ENCODE measurements around the gene AATF. TPM values are rescaled to one million over a fixed set of nuclear protein-coding genes. Genes with fewer than 3 reads are reported as not detected.

Gene AATF, protein sequence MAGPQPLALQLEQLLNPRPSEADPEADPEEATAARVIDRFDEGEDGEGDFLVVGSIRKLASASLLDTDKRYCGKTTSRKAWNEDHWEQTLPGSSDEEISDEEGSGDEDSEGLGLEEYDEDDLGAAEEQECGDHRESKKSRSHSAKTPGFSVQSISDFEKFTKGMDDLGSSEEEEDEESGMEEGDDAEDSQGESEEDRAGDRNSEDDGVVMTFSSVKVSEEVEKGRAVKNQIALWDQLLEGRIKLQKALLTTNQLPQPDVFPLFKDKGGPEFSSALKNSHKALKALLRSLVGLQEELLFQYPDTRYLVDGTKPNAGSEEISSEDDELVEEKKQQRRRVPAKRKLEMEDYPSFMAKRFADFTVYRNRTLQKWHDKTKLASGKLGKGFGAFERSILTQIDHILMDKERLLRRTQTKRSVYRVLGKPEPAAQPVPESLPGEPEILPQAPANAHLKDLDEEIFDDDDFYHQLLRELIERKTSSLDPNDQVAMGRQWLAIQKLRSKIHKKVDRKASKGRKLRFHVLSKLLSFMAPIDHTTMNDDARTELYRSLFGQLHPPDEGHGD
- total RNA-seq (10 to 100 TPM; 60.5 to 61.2 TPM), polyA plus RNA-seq (10 to 100 TPM; 52.0 to 89.4 TPM)

- Mint-ChIP-seq H3K36me3 (peaks cover 30 to 42% of the 10 kb centered on the region in 2 donors), H3K27ac (peak within 1 kb of the TSS; percentile 85 to 98 (median 96)), H3K4me3 (peak within 1 kb of the TSS; percentile 87 to 98 (median 97)), H3K27me3 (peaks cover 24 to 27% of the 10 kb centered on the region in 2 donors), H3K4me1 (peaks cover 31 to 63% (median 46%) of the 10 kb centered on the region in 4 donors), H3K9me3 (peaks cover 0 to 5% (median 0%) of the 10 kb centered on the region in 8 donors)
- intact Hi-C loops (cut with micrococcal nuclease) = loop anchor here (2.0 to 10.0 kb wide), 2 partner anchors 226 to 344 kb away; partner anchors contain the start of gene MRM1
- CTCF ChIA-PET (ENCODE audit: partially characterized antibody) = interaction anchor here (0.6 to 1.6 kb wide), 3 partner anchors 11 to 99 kb away, joined by 4 read pairs; partner anchors contain the start of gene LHX1
- Histone ChIP-seq H3K4me3 (ENCODE audit: low read length in 2 of 2) (peak within 1 kb of the TSS; percentile 68 to 89), H3K9me3 (ENCODE audit: control insufficient read depth in 1 of 2, low read length in 2 of 2) (no peaks in the 10 kb centered on the region), H3K27ac (ENCODE audit: low read depth, low read length) (peak within 1 kb of the TSS; percentile 86), H3K4me1 (ENCODE audit: insufficient read depth, low read length) (peaks cover 47% of the 10 kb centered on the region), H3K27me3 (ENCODE audit: insufficient read depth, low read length) (peaks cover 35% of the 10 kb centered on the region), H3K36me3 (ENCODE audit: insufficient read depth, low read length) (peaks cover 22% of the 10 kb centered on the region)
- POLR2A ChIA-PET (ENCODE audit: partially characterized antibody) = interaction anchor here (0.7 to 2.1 kb wide), 13 partner anchors 10 to 607 kb away, joined by 3 to 17 read pairs (median 4); partner anchors contain the start of gene LHX1
- peak; percentile 94 to 97 (median 96) for DNase-seq
These were observed at the start of gene AATF for GRCh38 chr17:36948717-36949460. AATF (plus strand) TSS chr17:36948954; CDS start chr17:36949126, 172 bp downstream.

- Histone ChIP-seq H3K27ac (ENCODE audit: low read depth, low read length) (no peak overlapping the region), H3K36me3 (ENCODE audit: insufficient read depth, low read length) (no peaks in the 10 kb centered on the region), H3K27me3 (ENCODE audit: insufficient read depth, low read length) (no peaks in the 10 kb centered on the region), H3K9me3 (ENCODE audit: control insufficient read depth in 1 of 2, low read length in 2 of 2) (no peaks in the 10 kb centered on the region), H3K4me1 (ENCODE audit: insufficient read depth, low read length) (no peaks in the 10 kb centered on the region), H3K4me3 (ENCODE audit: low read length in 2 of 2) (no peak overlapping the region)
- Mint-ChIP-seq H3K27ac (peak overlapping the region in 1 of 7 donors; percentile 24), H3K9me3 (no peaks in the 10 kb centered on the region), H3K4me1 (no peaks in the 10 kb centered on the region), H3K36me3 (no peaks in the 10 kb centered on the region), H3K27me3 (peaks cover 10 to 13% of the 10 kb centered on the region in 2 donors), H3K4me3 (no peak overlapping the region)
- no peak for DNase-seq
- ChIA-PET CTCF (ENCODE audit: partially characterized antibody) (no interaction called here), POLR2A (ENCODE audit: partially characterized antibody) (no interaction called here)
- intact Hi-C loops (cut with micrococcal nuclease) = no loop called here
These were observed 49.2 kb upstream of the AATF start for GRCh38 chr17:36899250-36900159.

GRCh38 chr17:36900160-36900512 is 48.6 kb upstream of the AATF start:
- intact Hi-C loops (cut with micrococcal nuclease) = no loop called here
- H3K27ac Mint-ChIP-seq = no peak overlapping the region
- CTCF ChIA-PET (ENCODE audit: partially characterized antibody) = no interaction called here

GRCh38 chr17:36901506-36901905 is 47.2 kb upstream of the AATF start:
- Mint-ChIP-seq H3K36me3 (no peaks in the 10 kb centered on the region), H3K9me3 (no peaks in the 10 kb centered on the region), H3K4me3 (no peak overlapping the region), H3K27ac (no peak overlapping the region), H3K27me3 (peaks cover 10 to 13% of the 10 kb centered on the region in 2 donors), H3K4me1 (no peaks in the 10 kb centered on the region)
- ChIA-PET CTCF (ENCODE audit: partially characterized antibody) (no interaction called here), POLR2A (ENCODE audit: partially characterized antibody) (no interaction called here)
- Histone ChIP-seq H3K9me3 (ENCODE audit: control insufficient read depth in 1 of 2, low read length in 2 of 2) (no peaks in the 10 kb centered on the region), H3K36me3 (ENCODE audit: insufficient read depth, low read length) (no peaks in the 10 kb centered on the region), H3K4me1 (ENCODE audit: insufficient read depth, low read length) (no peaks in the 10 kb centered on the region), H3K4me3 (ENCODE audit: low read length in 2 of 2) (no peak overlapping the region), H3K27ac (ENCODE audit: low read depth, low read length) (no peak overlapping the region), H3K27me3 (ENCODE audit: insufficient read depth, low read length) (peaks cover 3% of the 10 kb centered on the region)
- intact Hi-C loops (cut with micrococcal nuclease) = no loop called here
- DNase-seq = no peak

More at GRCh38 chr17:36900160-36900512, 48.6 kb upstream of the AATF start:
- Histone ChIP-seq H3K27ac (ENCODE audit: low read depth, low read length) (no peak overlapping the region), H3K4me1 (ENCODE audit: insufficient read depth, low read length) (no peaks in the 10 kb centered on the region), H3K36me3 (ENCODE audit: insufficient read depth, low read length) (no peaks in the 10 kb centered on the region), H3K27me3 (ENCODE audit: insufficient read depth, low read length) (no peaks in the 10 kb centered on the region), H3K9me3 (ENCODE audit: control insufficient read depth in 1 of 2, low read length in 2 of 2) (no peaks in the 10 kb centered on the region), H3K4me3 (ENCODE audit: low read length in 2 of 2) (no peak overlapping the region)
- Mint-ChIP-seq H3K27me3 (peaks cover 8 to 14% of the 10 kb centered on the region in 2 donors), H3K4me1 (no peaks in the 10 kb centered on the region), H3K9me3 (no peaks in the 10 kb centered on the region), H3K36me3 (no peaks in the 10 kb centered on the region), H3K4me3 (no peak overlapping the region)
- DNase-seq = no peak
- POLR2A ChIA-PET (ENCODE audit: partially characterized antibody) = no interaction called here

- ChIA-PET POLR2A (ENCODE audit: partially characterized antibody) (no interaction called here), CTCF (ENCODE audit: partially characterized antibody) (no interaction called here)
- Histone ChIP-seq H3K4me3 (ENCODE audit: low read length in 2 of 2) (no peak overlapping the region), H3K27me3 (ENCODE audit: insufficient read depth, low read length) (peaks cover 3% of the 10 kb centered on the region), H3K9me3 (ENCODE audit: control insufficient read depth in 1 of 2, low read length in 2 of 2) (no peaks in the 10 kb centered on the region), H3K4me1 (ENCODE audit: insufficient read depth, low read length) (no peaks in the 10 kb centered on the region), H3K27ac (ENCODE audit: low read depth, low read length) (no peak overlapping the region), H3K36me3 (ENCODE audit: insufficient read depth, low read length) (no peaks in the 10 kb centered on the region)
- Mint-ChIP-seq H3K4me1 (no peaks in the 10 kb centered on the region), H3K4me3 (no peak overlapping the region), H3K27me3 (peaks cover 29 to 32% of the 10 kb centered on the region in 2 donors), H3K9me3 (peaks cover 0 to 1% (median 0%) of the 10 kb centered on the region in 8 donors), H3K36me3 (no peaks in the 10 kb centered on the region), H3K27ac (no peak overlapping the region)
- DNase-seq = no peak
- intact Hi-C loops (cut with micrococcal nuclease) = no loop called here
These were observed 41.3 kb upstream of the AATF start for GRCh38 chr17:36907407-36907806.

DNA sequence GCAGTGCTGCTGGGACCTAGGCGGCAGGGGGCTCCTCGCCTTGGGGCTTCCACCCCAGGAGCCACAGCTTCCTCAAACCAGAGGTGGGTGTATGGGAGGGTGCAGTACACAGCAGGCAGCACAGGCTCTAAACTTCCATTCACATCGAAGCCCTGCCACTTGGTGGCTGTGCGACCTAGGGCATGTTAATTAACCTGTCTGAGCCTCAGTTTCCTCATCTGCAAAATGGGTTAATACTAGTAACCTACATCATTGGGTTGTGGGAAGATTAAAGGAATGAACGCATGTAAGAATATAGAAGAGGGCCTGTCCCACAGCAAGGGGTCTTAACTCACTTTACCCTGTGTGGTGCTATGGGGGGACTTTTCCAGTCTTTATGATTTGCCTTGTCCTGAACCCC is 38.2 kb upstream of the AATF start:
- Histone ChIP-seq H3K9me3 (ENCODE audit: control insufficient read depth in 1 of 2, low read length in 2 of 2) (no peaks in the 10 kb centered on the region), H3K27ac (ENCODE audit: low read depth, low read length) (no peak overlapping the region), H3K4me3 (ENCODE audit: low read length in 2 of 2) (no peak overlapping the region), H3K4me1 (ENCODE audit: insufficient read depth, low read length) (no peaks in the 10 kb centered on the region), H3K36me3 (ENCODE audit: insufficient read depth, low read length) (no peaks in the 10 kb centered on the region), H3K27me3 (ENCODE audit: insufficient read depth, low read length) (peaks cover 1% of the 10 kb centered on the region)
- Mint-ChIP-seq H3K36me3 (no peaks in the 10 kb centered on the region), H3K27ac (no peak overlapping the region), H3K9me3 (peaks cover 0 to 1% (median 0%) of the 10 kb centered on the region in 8 donors), H3K27me3 (peaks cover 29 to 31% of the 10 kb centered on the region in 2 donors), H3K4me1 (no peaks in the 10 kb centered on the region), H3K4me3 (no peak overlapping the region)
- CTCF ChIA-PET (ENCODE audit: partially characterized antibody) = no interaction called here
- DNase-seq = no peak
- POLR2A ChIA-PET (ENCODE audit: partially characterized antibody) = no interaction called here
- intact Hi-C loops (cut with micrococcal nuclease) = no loop called here

All from CD4-positive, alpha-beta memory T cell (primary cell).